ENCODE measurements around the gene DTX3. TPM values are rescaled to one million over a fixed set of nuclear protein-coding genes. Genes with fewer than 3 reads are reported as not detected.
A peak's percentile ranks its signal among the peaks of the same experiment; 100 is the strongest.

DTX3 gene
- total and polyA plus RNA-seq, 2 of the 13 experiments (the other 11 are each of a cell fraction or from before 2014, with no cell fraction given): 9.0 to 27.2 TPM

DNA sequence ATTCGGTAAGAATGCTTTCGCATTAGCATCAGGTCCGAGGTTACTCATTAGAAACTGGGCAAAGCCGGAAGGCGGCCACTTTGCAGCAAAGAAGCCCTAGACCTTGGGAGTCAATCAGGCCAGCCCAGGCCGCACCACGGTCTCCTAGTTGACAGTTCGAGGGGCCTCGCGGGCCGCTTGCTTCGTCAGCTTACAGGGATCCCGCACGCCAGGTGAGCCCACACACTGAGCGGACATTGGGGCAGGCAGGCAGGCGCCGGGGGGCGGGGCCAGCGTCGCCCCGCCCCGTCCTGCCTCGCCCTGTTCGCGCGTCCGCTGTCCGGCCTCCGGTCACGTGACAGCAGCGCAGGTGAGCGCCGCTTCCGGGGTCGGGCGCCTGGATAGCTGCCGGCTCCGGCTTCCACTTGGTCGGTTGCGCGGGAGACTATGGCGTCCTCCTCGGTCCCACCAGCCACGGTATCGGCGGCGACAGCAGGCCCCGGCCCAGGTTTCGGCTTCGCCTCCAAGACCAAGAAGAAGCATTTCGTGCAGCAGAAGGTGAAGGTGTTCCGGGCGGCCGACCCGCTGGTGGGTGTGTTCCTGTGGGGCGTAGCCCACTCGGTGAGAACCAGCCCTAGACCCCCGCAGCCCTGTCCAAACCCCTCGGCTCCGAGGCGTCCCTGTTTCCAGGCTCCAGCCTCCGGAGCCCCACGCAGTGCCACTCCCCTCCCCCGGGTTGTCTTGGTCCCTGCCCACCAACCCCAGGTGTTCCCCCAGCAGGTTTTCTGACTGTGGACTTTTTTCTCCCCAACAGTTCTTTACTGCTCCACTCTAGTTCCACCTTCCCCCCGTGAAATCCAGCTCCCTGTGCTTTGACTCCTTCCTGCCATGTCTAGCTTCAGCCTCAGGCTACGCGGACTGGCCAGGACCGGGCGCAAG is 13.5 kb upstream of the DTX3 start, which contains the start of gene PIP4K2C (continued):
- TF ChIP-seq, protein P1, sequence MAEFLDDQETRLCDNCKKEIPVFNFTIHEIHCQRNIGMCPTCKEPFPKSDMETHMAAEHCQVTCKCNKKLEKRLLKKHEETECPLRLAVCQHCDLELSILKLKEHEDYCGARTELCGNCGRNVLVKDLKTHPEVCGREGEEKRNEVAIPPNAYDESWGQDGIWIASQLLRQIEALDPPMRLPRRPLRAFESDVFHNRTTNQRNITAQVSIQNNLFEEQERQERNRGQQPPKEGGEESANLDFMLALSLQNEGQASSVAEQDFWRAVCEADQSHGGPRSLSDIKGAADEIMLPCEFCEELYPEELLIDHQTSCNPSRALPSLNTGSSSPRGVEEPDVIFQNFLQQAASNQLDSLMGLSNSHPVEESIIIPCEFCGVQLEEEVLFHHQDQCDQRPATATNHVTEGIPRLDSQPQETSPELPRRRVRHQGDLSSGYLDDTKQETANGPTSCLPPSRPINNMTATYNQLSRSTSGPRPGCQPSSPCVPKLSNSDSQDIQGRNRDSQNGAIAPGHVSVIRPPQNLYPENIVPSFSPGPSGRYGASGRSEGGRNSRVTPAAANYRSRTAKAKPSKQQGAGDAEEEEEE (CRISPR knock-in tag; IDR thresholded peaks at IDR 0.05; ENCODE audit: borderline replicate concordance): no peak
- no peak for TF ChIP-seq ZNF333 (CRISPR knock-in tag; IDR thresholded peaks at IDR 0.05; ENCODE audit: borderline replicate concordance)
- peak; percentile 45 for TF ChIP-seq HNRNPLL (IDR thresholded peaks at IDR 0.05; ENCODE audit: low read depth, low read length, poor library complexity, severe bottlenecking)
- TF ChIP-seq, protein P2, sequence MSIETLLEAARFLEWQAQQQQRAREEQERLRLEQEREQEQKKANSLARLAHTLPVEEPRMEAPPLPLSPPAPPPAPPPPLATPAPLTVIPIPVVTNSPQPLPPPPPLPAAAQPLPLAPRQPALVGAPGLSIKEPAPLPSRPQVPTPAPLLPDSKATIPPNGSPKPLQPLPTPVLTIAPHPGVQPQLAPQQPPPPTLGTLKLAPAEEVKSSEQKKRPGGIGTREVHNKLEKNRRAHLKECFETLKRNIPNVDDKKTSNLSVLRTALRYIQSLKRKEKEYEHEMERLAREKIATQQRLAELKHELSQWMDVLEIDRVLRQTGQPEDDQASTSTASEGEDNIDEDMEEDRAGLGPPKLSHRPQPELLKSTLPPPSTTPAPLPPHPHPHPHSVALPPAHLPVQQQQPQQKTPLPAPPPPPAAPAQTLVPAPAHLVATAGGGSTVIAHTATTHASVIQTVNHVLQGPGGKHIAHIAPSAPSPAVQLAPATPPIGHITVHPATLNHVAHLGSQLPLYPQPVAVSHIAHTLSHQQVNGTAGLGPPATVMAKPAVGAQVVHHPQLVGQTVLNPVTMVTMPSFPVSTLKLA (IDR thresholded peaks at IDR 0.05): peak; percentile 13; the same call in 1 of the 2 replicates
- TF ChIP-seq CREB1 (IDR thresholded peaks at IDR 0.05): no peak
- no peak for TF ChIP-seq CREB1 (CRISPR knock-in tag; IDR thresholded peaks at IDR 0.05)
- TF ChIP-seq, protein P3, sequence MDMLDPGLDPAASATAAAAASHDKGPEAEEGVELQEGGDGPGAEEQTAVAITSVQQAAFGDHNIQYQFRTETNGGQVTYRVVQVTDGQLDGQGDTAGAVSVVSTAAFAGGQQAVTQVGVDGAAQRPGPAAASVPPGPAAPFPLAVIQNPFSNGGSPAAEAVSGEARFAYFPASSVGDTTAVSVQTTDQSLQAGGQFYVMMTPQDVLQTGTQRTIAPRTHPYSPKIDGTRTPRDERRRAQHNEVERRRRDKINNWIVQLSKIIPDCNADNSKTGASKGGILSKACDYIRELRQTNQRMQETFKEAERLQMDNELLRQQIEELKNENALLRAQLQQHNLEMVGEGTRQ (IDR thresholded peaks at IDR 0.05; ENCODE audit: low read depth, low read length): peak; percentile 92
- TF ChIP-seq, protein P3 (CRISPR knock-in tag; IDR thresholded peaks at IDR 0.05; ENCODE audit: borderline replicate concordance): peak; percentile 86; the same call in 1 of the 2 replicates
- TF ChIP-seq, protein P4, sequence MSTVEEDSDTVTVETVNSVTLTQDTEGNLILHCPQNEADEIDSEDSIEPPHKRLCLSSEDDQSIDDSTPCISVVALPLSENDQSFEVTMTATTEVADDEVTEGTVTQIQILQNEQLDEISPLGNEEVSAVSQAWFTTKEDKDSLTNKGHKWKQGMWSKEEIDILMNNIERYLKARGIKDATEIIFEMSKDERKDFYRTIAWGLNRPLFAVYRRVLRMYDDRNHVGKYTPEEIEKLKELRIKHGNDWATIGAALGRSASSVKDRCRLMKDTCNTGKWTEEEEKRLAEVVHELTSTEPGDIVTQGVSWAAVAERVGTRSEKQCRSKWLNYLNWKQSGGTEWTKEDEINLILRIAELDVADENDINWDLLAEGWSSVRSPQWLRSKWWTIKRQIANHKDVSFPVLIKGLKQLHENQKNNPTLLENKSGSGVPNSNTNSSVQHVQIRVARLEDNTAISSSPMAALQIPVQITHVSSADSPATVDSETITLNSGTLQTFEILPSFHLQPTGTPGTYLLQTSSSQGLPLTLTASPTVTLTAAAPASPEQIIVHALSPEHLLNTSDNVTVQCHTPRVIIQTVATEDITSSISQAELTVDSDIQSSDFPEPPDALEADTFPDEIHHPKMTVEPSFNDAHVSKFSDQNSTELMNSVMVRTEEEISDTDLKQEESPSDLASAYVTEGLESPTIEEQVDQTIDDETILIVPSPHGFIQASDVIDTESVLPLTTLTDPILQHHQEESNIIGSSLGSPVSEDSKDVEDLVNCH (CRISPR knock-in tag; IDR thresholded peaks at IDR 0.05): no peak
- peak; percentile 71 for TF ChIP-seq RBM39 (IDR thresholded peaks at IDR 0.05; ENCODE audit: low read depth, low read length, poor library complexity, severe bottlenecking)
- TF ChIP-seq ZNF703 (CRISPR knock-in tag; IDR thresholded peaks at IDR 0.05; ENCODE audit: borderline replicate concordance): peak; percentile 72; the same call in 1 of the 2 replicates
- no peak for TF ChIP-seq ZNF530 (CRISPR knock-in tag; IDR thresholded peaks at IDR 0.05; ENCODE audit: low read depth)
- TF ChIP-seq, protein P5, sequence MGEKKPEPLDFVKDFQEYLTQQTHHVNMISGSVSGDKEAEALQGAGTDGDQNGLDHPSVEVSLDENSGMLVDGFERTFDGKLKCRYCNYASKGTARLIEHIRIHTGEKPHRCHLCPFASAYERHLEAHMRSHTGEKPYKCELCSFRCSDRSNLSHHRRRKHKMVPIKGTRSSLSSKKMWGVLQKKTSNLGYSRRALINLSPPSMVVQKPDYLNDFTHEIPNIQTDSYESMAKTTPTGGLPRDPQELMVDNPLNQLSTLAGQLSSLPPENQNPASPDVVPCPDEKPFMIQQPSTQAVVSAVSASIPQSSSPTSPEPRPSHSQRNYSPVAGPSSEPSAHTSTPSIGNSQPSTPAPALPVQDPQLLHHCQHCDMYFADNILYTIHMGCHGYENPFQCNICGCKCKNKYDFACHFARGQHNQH (CRISPR knock-in tag; IDR thresholded peaks at IDR 0.05): 0 out of 2 replicates have a peak, but pooled peaks have one; percentile 29
- TF ChIP-seq, protein P6, sequence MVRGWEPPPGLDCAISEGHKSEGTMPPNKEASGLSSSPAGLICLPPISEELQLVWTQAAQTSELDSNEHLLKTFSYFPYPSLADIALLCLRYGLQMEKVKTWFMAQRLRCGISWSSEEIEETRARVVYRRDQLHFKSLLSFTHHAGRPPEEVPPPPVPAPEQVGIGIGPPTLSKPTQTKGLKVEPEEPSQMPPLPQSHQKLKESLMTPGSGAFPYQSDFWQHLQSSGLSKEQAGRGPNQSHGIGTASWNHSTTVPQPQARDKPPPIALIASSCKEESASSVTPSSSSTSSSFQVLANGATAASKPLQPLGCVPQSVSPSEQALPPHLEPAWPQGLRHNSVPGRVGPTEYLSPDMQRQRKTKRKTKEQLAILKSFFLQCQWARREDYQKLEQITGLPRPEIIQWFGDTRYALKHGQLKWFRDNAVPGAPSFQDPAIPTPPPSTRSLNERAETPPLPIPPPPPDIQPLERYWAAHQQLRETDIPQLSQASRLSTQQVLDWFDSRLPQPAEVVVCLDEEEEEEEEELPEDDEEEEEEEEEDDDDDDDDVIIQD (CRISPR knock-in tag; IDR thresholded peaks at IDR 0.05; ENCODE audit: low read depth): no peak
- TF ChIP-seq RARA (CRISPR knock-in tag; IDR thresholded peaks at IDR 0.05): no peak
- TF ChIP-seq POLR2AphosphoS2 (IDR thresholded peaks at IDR 0.05; ENCODE audit: low read depth, low read length): no peak
- 0 out of 2 replicates have a peak, but pooled peaks have one; percentile 51 for TF ChIP-seq NR2C2 (CRISPR knock-in tag; IDR thresholded peaks at IDR 0.05; ENCODE audit: borderline replicate concordance)

All from HepG2 (cell line).